Stimulated activated CD8-positive, alpha-beta memory T cell treated with anti-CD3 and anti-CD28 coated beads, Interleukin-15, amount 100 ng/mL, for 24 hours (primary cell): ENCODE results near the gene PLCD1.

Experiments
- DNase-seq: peaks from one replicate; pipeline ENCODE4 v3.0.0-alpha.2; 2020; ENCODE audit warnings: low read depth

The PLCD1 gene

GRCh38 chr3:37964146-37964545, 65.3 kb downstream of the PLCD1 start:
- DNase-seq: no peak

DNA sequence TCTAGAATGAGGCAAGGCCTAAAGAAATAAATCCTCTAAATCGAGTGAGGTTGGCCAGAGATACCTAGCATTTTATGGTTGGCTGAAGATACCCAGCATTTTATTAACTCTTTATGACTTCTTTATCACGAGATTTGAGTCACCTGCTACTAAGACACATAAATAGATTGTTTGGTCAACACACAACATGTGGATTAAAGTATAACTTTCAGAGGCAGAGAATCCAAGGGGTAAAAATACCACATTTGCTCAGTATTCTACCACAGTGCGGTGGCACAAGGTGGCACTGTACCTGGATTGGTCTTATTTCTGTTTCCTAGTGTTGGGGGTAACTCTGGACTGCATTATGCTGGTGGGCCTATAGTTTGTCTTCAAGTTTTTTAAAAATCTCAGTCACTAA, 65.8 kb downstream of the PLCD1 start:
- no peak for DNase-seq

GRCh38 chr3:37963016-37963415, 66.4 kb downstream of the PLCD1 start:
- DNase-seq: no peak

DNA sequence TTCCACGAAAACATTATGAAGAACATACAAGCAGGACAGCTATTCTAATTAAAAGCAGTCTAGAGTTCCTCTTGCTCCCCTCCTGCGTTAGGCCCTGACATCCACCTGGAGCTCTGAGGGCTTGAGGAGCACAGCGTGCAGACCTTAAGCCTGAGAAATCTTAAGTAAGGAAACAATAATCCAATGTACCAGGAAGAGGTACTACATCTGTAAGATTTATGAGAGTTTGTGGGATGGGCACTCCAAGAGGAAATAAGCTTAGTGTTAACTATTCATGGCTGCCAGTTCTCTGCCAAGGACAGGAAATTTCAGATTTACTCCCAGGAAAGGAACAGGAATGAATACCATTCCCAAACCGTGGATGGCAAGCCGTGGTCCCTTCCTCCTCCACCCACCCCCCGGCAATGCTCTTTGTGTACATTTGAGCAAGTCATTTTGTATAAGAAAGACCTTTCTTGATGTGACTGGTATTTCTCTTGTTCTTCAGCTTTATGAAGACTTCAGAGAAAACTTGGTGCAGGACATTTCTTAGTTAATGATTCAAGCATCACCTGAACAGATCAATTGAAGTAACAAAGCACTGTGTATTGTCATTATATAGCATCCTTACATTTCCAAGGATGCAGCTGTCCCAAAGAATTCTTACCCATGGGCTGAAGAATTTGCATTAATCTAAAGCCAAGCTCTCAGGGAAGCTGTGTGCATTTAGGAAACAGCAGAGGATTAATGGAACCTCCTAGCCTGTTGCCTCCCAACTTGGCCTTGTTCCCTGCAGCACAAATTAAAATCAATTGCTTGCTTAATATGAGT, 67.6 kb downstream of the PLCD1 start:
- no peak for DNase-seq

- DNase-seq: no peak
Measured at GRCh38 chr3:37957539-37957936, 71.9 kb downstream of the PLCD1 start.
